Stimulated activated CD8-positive, alpha-beta memory T cell treated with anti-CD3 and anti-CD28 coated beads, Interleukin-12 subunit alpha, Interleukin-12 subunit beta, amount 100 ng/mL, for 24 hours (primary cell): ENCODE data around the gene CITED1.

Experiments
- DNase-seq: peaks from one replicate; pipeline ENCODE4 v3.0.0-alpha.2; 2020; ENCODE audit errors: extremely low read depth

CITED1 gene

DNA sequence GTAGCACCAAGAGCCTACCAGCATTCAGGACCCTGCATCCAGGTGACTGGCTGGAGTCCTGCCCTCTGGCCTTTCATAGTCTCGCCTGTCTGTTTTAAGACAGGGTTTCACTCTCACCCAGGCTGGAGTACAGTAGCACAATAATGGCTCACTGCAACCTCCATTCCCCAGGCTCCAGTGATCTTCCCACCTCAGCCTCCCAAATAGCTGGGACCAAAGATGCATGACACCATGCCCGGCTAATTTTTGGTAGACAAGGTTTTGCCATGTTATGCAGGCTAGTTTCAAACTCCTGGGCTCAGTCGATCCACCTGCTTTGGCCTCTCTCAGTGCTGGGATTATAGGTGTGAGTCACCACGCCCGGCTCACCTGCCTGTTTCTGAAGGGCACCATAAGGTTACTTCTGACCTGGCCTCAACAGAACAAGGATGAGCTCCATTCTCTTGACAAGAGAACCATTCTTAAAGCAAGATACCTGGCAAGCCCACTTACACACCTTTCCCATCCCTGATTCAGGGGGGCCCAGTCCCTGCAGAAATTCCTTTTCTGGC lies 35.3 kb downstream of the CITED1 start:
- no peak for DNase-seq

DNA sequence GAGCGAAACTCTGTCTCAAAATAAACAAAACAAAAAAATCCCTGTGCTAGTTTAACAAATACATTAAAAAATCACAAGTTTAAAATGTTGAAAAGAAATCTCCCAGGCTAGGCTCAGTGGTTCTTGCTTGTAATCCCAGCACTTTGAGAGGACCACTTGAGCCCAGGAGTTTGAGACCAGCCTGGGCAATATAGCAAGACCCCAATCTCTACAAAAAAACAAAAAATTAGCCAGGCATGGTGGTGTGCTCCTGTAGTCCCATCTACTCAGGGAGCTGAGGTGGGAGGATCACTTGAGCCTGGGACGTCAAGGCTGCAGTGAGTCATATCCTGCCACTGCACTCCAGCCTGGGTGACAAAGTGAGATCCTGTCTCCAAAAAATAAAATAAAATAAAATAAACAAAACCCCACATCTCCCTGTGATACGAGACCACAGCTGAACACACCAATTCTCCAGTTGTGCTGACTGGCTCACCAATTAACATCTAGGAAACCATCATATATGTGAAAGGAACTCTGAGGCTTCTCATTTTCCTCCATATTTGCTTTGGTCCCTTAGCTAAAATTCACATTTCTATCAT lies 36.0 kb downstream of the CITED1 start:
- no peak for DNase-seq

- DNase-seq: no peak
Measured at GRCh38 chrX:72268597-72269365, 36.9 kb downstream of the CITED1 start.

DNA sequence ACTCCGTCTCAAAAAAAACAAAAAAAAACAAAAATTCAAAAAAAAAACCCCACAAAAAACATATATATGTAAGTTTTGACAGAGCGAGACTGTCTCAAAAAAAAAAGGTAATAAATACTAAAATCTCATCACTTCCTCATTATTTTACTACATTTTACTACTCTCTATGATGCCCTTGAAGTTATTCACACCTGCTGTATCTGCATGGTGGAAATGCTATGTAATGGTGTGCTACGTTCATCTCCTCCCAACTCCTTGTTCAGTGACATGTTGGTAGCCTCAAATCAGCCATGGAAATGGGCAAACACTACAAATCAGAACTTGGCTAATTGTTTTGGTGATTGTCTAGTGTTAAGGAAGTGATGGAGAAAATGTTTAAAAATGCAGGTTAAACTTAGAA lies 40.5 kb downstream of the CITED1 start:
- DNase-seq: no peak

GRCh38 chrX:72262077-72262476 lies 43.6 kb downstream of the CITED1 start:
- DNase-seq: no peak

DNA sequence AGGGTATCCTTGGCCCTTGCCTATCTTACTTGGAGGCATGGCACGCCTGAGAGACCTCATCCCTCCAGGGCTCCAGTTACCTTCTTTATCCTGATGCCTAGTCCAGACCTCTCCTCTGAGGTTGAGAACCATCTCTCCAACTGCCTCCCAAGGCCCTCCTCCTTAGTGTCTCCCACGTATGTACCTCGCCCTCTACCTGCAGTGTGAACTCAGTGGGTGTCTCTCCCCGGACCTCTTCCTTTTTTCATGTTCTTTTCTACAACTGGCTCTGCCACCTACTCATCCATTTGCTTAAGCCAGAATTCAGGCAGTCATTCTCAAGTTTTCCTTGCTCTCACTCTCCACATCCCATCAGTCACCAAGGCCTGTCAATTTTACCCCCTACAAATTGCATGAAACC lies 45.3 kb downstream of the CITED1 start:
- no peak for DNase-seq

GRCh38 chrX:72258174-72258573 lies 47.5 kb downstream of the CITED1 start:
- DNase-seq: no peak

DNA sequence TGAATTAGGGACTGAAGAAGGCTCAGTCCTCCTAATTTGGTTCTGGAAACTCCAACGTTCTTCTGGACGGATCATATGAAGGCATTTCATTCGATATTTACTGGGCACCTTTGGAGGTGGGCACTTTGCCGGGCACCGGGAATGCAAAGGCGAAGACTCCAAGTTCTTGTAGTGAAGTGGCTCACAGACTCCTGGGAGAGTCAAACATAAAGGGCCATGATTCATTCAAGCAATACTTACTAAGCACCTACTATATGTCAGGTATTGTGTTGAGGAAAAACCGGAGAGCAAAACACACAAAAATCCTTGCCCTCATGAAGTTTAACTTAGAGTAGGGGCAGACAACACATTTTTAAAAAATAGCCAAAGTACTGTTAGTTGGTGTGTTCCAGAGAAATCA lies 49.9 kb downstream of the CITED1 start:
- no peak for DNase-seq

GRCh38 chrX:72255445-72255844 lies 50.3 kb downstream of the CITED1 start:
- DNase-seq: no peak

GRCh38 chrX:72254816-72255215 lies 50.9 kb downstream of the CITED1 start:
- DNase-seq: no peak

GRCh38 chrX:72253686-72254085 lies 52.0 kb downstream of the CITED1 start:
- DNase-seq: no peak
